Naive thymus-derived CD4-positive, alpha-beta T cell (primary cell): ENCODE results near the gene PGA5. TPM values are rescaled to one million over a fixed set of nuclear protein-coding genes. Genes with fewer than 3 reads are reported as not detected.
"Not testable (repeated sequence)": the region's sequence is repeated elsewhere in the genome, so short reads cannot be mapped to it uniquely, and the experiment has no call there.

Experiments
- ATAC-seq: fragments of 150-1000 bp; cut with Tn5 transposase; 2 replicates; pipeline ENCODE4 v1.10.0; 2021; ENCODE audit warnings: mild to moderate bottlenecking, moderate library complexity
- CTCF ChIA-PET: fragments of 350-600 bp; sonication (Branson Sonifier 250); formaldehyde crosslinking; loops from one replicate; lab custom pipeline; 2021; ENCODE audit warnings: antibody characterized with exemption; lab: Charles Lee
- POLR2A ChIA-PET: fragments of 350-600 bp; sonication (Branson Sonifier 250); formaldehyde crosslinking; loops from one replicate; lab custom pipeline; 2021; ENCODE audit warnings: antibody characterized with exemption, inconsistent platforms; lab: Charles Lee
- DNase-seq, 9 donors: peaks; one replicate each; pipeline versions ENCODE4 v3.0.0 to v3.0.0-alpha.2; 2020 to 2022; ENCODE audit warnings: mixed read lengths in 1 of 9
- H3K27ac ChIP-seq: one replicate; pipeline ENCODE4 v1.7.0; 2013; ENCODE audit warnings: mild to moderate bottlenecking, low read depth, low read length, moderate library complexity
- H3K27me3 ChIP-seq, 2 donors: one replicate each; pipeline ENCODE4 v1.7.0; 2013; ENCODE audit warnings: low read length in 2 of 2, mild to moderate bottlenecking in 2 of 2, moderate library complexity in 2 of 2; ENCODE audit not compliant: control insufficient read depth in 2 of 2, insufficient read depth in 2 of 2
- H3K36me3 ChIP-seq, 3 experiments: 1 replicate in 2 of 3; 2 replicates in 1 of 3; pipeline ENCODE4 v1.7.0; 2013; ENCODE audit warnings: low read length in 3 of 3, mild to moderate bottlenecking in 3 of 3, moderate library complexity in 1 of 3; ENCODE audit not compliant: insufficient read depth in 3 of 3, control insufficient read depth in 2 of 3
- H3K4me1 ChIP-seq, 2 donors: one replicate each; pipeline ENCODE4 v1.7.0; 2013; ENCODE audit warnings: low read length in 2 of 2, mild to moderate bottlenecking in 2 of 2, moderate library complexity in 1 of 2; ENCODE audit not compliant: control insufficient read depth in 2 of 2, insufficient read depth in 2 of 2
- H3K4me3 ChIP-seq: 2 replicates; pipeline ENCODE4 v1.7.0; 2013; ENCODE audit warnings: mild to moderate bottlenecking, low read length
- H3K9me3 ChIP-seq, 3 experiments: 1 replicate in 2 of 3; 2 replicates in 1 of 3; pipeline ENCODE4 v1.7.0; 2013; ENCODE audit warnings: low read length in 3 of 3; ENCODE audit not compliant: control insufficient read depth in 2 of 3
- H3K27ac Mint-ChIP-seq, 9 donors: one replicate each; pipeline ENCODE4 v1.8.0; 2020 to 2022; ENCODE audit warnings: mixed read lengths in 9 of 9, mild to moderate bottlenecking in 8 of 9, moderate library complexity in 5 of 9, inconsistent platforms in 2 of 9
- H3K27me3 Mint-ChIP-seq, 5 donors: one replicate each; pipeline ENCODE4 v1.8.0; 2021 to 2022; ENCODE audit warnings: mixed read lengths in 5 of 5, mild to moderate bottlenecking in 1 of 5
- H3K36me3 Mint-ChIP-seq, 5 donors: one replicate each; pipeline ENCODE4 v1.8.0; 2020 to 2022; ENCODE audit warnings: mixed read lengths in 5 of 5, mild to moderate bottlenecking in 3 of 5, inconsistent platforms in 1 of 5
- H3K4me1 Mint-ChIP-seq, 7 donors: one replicate each; pipeline ENCODE4 v1.8.0; 2020 to 2022; ENCODE audit warnings: mixed read lengths in 7 of 7, mild to moderate bottlenecking in 3 of 7, inconsistent platforms in 1 of 7
- H3K4me3 Mint-ChIP-seq, 10 donors: one replicate each; pipeline ENCODE4 v1.8.0; 2020 to 2022; ENCODE audit warnings: mild to moderate bottlenecking in 10 of 10, mixed read lengths in 10 of 10, moderate library complexity in 6 of 10, inconsistent platforms in 2 of 10
- H3K9me3 Mint-ChIP-seq, 11 donors: one replicate each; pipeline ENCODE4 v1.8.0; 2020 to 2022; ENCODE audit warnings: mixed read lengths in 11 of 11, mild to moderate bottlenecking in 4 of 11, inconsistent platforms in 1 of 11, moderate library complexity in 1 of 11
- intact Hi-C, 2 donors: fragments of 100-400 bp; cut with micrococcal nuclease; formaldehyde crosslinking; loops; one replicate each; pipeline ENCODE4 v1.15.1; 2023
- polyA plus RNA-seq, 2 donors: library from polyadenylated mRNA; unstranded; fragments of 300-500 nt; fragmentation: Illumina TruSeq; gene quantifications; one replicate each; pipeline ENCODE4 v1.2.3, GENCODE V29; 2021
- total RNA-seq, 6 experiments: library from RNA in 5 of 6; stranded (reverse) in 5 of 6; gene quantifications; 1 replicate in 5 of 6; 2 replicates in 1 of 6; pipeline ENCODE4 v1.2.3 and lab custom pipeline; 2021 to 2026

The PGA5 gene
- total and polyA plus RNA-seq, 7 experiments from 2014 or later, result not detected

DNA sequence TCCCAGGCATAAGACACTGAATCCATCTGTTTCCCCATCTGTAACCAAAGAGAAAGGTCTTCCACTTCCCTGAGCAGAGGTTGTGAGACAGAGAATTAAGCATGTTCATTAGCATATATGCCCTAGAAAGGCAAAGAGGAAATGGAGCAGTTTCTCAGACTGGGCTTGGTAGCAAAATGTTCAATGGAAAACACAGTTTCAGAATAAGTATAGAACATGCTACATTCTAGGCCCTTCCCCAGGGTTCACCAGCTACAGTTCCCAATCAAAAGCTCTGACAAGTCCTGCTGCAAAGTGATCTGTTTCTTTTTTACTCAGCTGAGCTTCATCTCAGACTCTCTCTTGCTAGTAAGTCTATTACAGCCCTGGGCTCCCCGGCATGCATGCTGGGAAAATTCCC, 11.4 kb downstream of the PGA5 start:
- CTCF ChIA-PET, DNase-seq, H3K4me1 Mint-ChIP-seq, H3K27me3 Mint-ChIP-seq, intact Hi-C loops, H3K27me3 ChIP-seq, H3K4me3 ChIP-seq, H3K27ac ChIP-seq, POLR2A ChIA-PET, H3K36me3 ChIP-seq, ATAC-seq, H3K4me3 Mint-ChIP-seq, H3K9me3 Mint-ChIP-seq, H3K36me3 Mint-ChIP-seq, H3K9me3 ChIP-seq, H3K4me1 ChIP-seq: not testable (repeated sequence)
- H3K27ac Mint-ChIP-seq, result peak overlapping the region in 1 of 9 donors; percentile 3

- no peak overlapping the region for H3K4me3 Mint-ChIP-seq
- H3K4me3 ChIP-seq, result no peak overlapping the region
- CTCF ChIA-PET, result interaction anchor here (0.6 to 1.5 kb wide), 6 partner anchors 50 to 181 kb away, joined by 3 to 8 read pairs (median 3); no protein-coding TSS in a partner anchor
- peak; percentile 85 for ATAC-seq
- no peaks in the 10 kb centered on the region for H3K27me3 ChIP-seq
- peak; percentile 7 to 72 (median 47) for DNase-seq
- no peaks in the 10 kb centered on the region for H3K9me3 ChIP-seq
- no peaks in the 10 kb centered on the region for H3K9me3 Mint-ChIP-seq
- H3K36me3 ChIP-seq, result no peaks in the 10 kb centered on the region
- H3K27me3 Mint-ChIP-seq, result peaks cover 0 to 4% (median 0%) of the 10 kb centered on the region in 5 donors
- H3K27ac Mint-ChIP-seq, result no peak overlapping the region
- no peaks in the 10 kb centered on the region for H3K4me1 ChIP-seq
- H3K4me1 Mint-ChIP-seq, result peaks cover 0 to 3% (median 0%) of the 10 kb centered on the region in 7 donors
- intact Hi-C loops, result loop anchor here (1.0 kb wide), 2 partner anchors 40 to 131 kb away; no protein-coding TSS in a partner anchor
- H3K36me3 Mint-ChIP-seq, result no peaks in the 10 kb centered on the region
- H3K27ac ChIP-seq, result no peak overlapping the region
- POLR2A ChIA-PET, result no interaction called here
Measured at GRCh38 chr11:61254403-61255025, 13.5 kb downstream of the PGA5 start.

- Mint-ChIP-seq H3K27ac (no peak overlapping the region), H3K9me3 (no peaks in the 10 kb centered on the region), H3K27me3 (peaks cover 0 to 3% (median 0%) of the 10 kb centered on the region in 5 donors), H3K36me3 (no peaks in the 10 kb centered on the region), H3K4me1 (peaks cover 0 to 3% (median 0%) of the 10 kb centered on the region in 7 donors), H3K4me3 (no peak overlapping the region)
- Histone ChIP-seq H3K4me3 (no peak overlapping the region), H3K4me1 (no peaks in the 10 kb centered on the region), H3K27ac (no peak overlapping the region), H3K36me3 (no peaks in the 10 kb centered on the region), H3K9me3 (no peaks in the 10 kb centered on the region), H3K27me3 (no peaks in the 10 kb centered on the region)
- ATAC-seq (peak; percentile 60), DNase-seq (no peak)
- intact Hi-C loops, result no loop called here
- POLR2A ChIA-PET, result no interaction called here
- CTCF ChIA-PET, result interaction anchor here (0.8 kb wide), 1 partner anchor 406 kb away, joined by 8 read pairs; no protein-coding TSS in a partner anchor
Measured at GRCh38 chr11:61256710-61257482, 15.9 kb downstream of the PGA5 start.

DNA sequence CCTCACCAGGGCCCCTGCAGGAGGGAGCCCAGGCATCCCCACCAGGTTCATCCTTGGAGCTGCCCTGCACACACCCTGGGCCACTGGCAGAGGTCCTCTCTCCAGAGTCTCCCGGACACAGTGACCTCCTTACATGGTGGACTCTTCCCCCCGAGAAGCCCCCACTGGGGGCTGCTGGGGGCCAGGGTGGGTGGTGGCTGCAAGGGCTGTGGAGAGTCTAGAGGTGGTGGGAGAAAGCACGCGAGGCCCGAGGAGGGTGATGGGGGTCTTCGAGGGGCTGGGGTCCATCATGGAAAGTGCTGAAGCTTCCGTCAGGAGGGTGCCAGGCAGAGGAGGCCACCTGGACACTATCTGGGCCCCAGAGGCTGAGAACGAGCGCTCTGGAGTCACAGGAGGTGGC, 17.6 kb downstream of the PGA5 start:
- ChIA-PET CTCF (interaction anchor here (1.0 kb wide), 1 partner anchor 127 kb away, joined by 4 read pairs; no protein-coding TSS in a partner anchor), POLR2A (no interaction called here)
- DNase-seq (no peak), ATAC-seq (no peak)
- H3K9me3 ChIP-seq, result no peaks in the 10 kb centered on the region
- Mint-ChIP-seq H3K4me1 (peaks cover 0 to 1% (median 0%) of the 10 kb centered on the region in 7 donors), H3K36me3 (no peaks in the 10 kb centered on the region), H3K9me3 (no peaks in the 10 kb centered on the region), H3K4me3 (no peak overlapping the region), H3K27ac (no peak overlapping the region), H3K27me3 (no peaks in the 10 kb centered on the region)
- H3K27ac ChIP-seq, result no peak overlapping the region
- no peaks in the 10 kb centered on the region for H3K4me1 ChIP-seq
- no peaks in the 10 kb centered on the region for H3K36me3 ChIP-seq
- no peak overlapping the region for H3K4me3 ChIP-seq
- intact Hi-C loops, result no loop called here
- no peaks in the 10 kb centered on the region for H3K27me3 ChIP-seq

DNA sequence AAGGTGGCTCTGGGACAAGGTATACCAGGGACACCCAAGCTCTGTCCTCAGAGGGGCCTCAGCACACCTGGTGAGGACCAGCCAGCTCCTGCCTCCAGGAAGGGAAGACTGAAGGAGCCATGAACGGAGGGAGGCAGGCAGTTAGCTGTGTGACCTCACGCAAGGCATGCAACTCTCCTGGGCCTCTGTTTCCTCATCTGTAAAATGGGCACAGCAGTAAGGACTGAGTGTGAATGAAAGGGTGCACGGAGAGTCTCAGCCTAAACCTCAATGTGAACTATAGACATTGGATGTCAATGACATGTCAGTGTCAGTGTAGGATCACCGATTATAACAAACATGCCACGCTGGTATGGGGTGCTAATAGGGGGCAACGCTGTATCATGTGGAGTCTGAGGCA, 18.4 kb downstream of the PGA5 start:
- no peak overlapping the region for H3K27ac ChIP-seq
- ATAC-seq (no peak), DNase-seq (no peak)
- Mint-ChIP-seq H3K27ac (no peak overlapping the region), H3K9me3 (no peaks in the 10 kb centered on the region), H3K4me3 (no peak overlapping the region), H3K27me3 (no peaks in the 10 kb centered on the region), H3K4me1 (peaks cover 0 to 1% (median 0%) of the 10 kb centered on the region in 7 donors), H3K36me3 (no peaks in the 10 kb centered on the region)
- no peaks in the 10 kb centered on the region for H3K4me1 ChIP-seq
- no peaks in the 10 kb centered on the region for H3K27me3 ChIP-seq
- intact Hi-C loops, result no loop called here
- ChIA-PET CTCF (interaction anchor here (0.7 to 1.0 kb wide), 2 partner anchors 126 to 486 kb away, joined by 3 to 4 read pairs; no protein-coding TSS in a partner anchor), POLR2A (no interaction called here)
- no peaks in the 10 kb centered on the region for H3K36me3 ChIP-seq
- no peaks in the 10 kb centered on the region for H3K9me3 ChIP-seq
- no peak overlapping the region for H3K4me3 ChIP-seq

GRCh38 chr11:61264371-61264770, 23.4 kb downstream of the PGA5 start:
- intact Hi-C loops, result no loop called here
- no peaks in the 10 kb centered on the region for H3K9me3 Mint-ChIP-seq
- Histone ChIP-seq H3K27ac (no peak overlapping the region), H3K36me3 (no peaks in the 10 kb centered on the region), H3K4me1 (no peaks in the 10 kb centered on the region), H3K27me3 (no peaks in the 10 kb centered on the region), H3K9me3 (no peaks in the 10 kb centered on the region), H3K4me3 (no peak overlapping the region)
- no peak for DNase-seq
- H3K4me3 Mint-ChIP-seq, result no peak overlapping the region
- ATAC-seq, result no peak
- ChIA-PET POLR2A (no interaction called here), CTCF (no interaction called here)
- no peaks in the 10 kb centered on the region for H3K36me3 Mint-ChIP-seq
- no peak overlapping the region for H3K27ac Mint-ChIP-seq
- H3K4me1 Mint-ChIP-seq, result no peaks in the 10 kb centered on the region
- H3K27me3 Mint-ChIP-seq, result no peaks in the 10 kb centered on the region
